GM12892 (cell line): ENCODE results near the gene SH3TC1.

Experiments used
- POLR2A ChIP-seq: IDR thresholded peaks from 2 replicates; pipeline ENCODE4 v1.6.1; 2011; ENCODE audit warnings: low read depth, low read length, control low read depth
- POLR2AphosphoS5 ChIP-seq: IDR thresholded peaks from 2 replicates; pipeline ENCODE4 v1.6.1; 2011; ENCODE audit warnings: low read depth, low read length, control low read depth
- TAF1 ChIP-seq: IDR thresholded peaks from 2 replicates; pipeline ENCODE4 v1.6.1; 2011; ENCODE audit warnings: low read depth, mild to moderate bottlenecking, control low read depth, low read length, borderline replicate concordance

GRCh38 chr4:8236920-8237195, 37.8 kb downstream of the SH3TC1 start:
- no peak for TF ChIP-seq TAF1
- no peak for TF ChIP-seq POLR2A
- TF ChIP-seq POLR2AphosphoS5, result no peak
